WERI-Rb-1 (cell line): ENCODE measurements around the gene CHD5.

Experiments
- DNase-seq: peaks from one replicate; pipeline ENCODE4 v3.0.0-alpha.2; 2020
- H3K27ac ChIP-seq: fragments of 250-450 bp; sonication (Bioruptor Pico); 2 replicates; pipeline ENCODE4 v1.5.1; 2020; ENCODE audit warnings: mild to moderate bottlenecking, moderate library complexity
- H3K27me3 ChIP-seq: fragments of 250-450 bp; sonication (Bioruptor Pico); 2 replicates; pipeline ENCODE4 v1.5.1; 2021; ENCODE audit warnings: mild to moderate bottlenecking, low read depth, moderate library complexity; ENCODE audit not compliant: insufficient read depth, severe bottlenecking
- H3K36me3 ChIP-seq: fragments of 250-450 bp; sonication (Bioruptor Pico); 2 replicates; pipeline ENCODE4 v1.5.1; 2020; ENCODE audit warnings: mild to moderate bottlenecking, moderate library complexity
- H3K4me3 ChIP-seq: 2 replicates; pipeline ENCODE4 v1.5.1; 2011; ENCODE audit warnings: low read depth, mild to moderate bottlenecking, control low read depth, low read length
- H3K9me3 ChIP-seq: fragments of 250-450 bp; sonication (Bioruptor Pico); 2 replicates; pipeline ENCODE4 v1.5.1; 2021; ENCODE audit warnings: mild to moderate bottlenecking, moderate library complexity; ENCODE audit not compliant: severe bottlenecking
- TF ChIP-seq, protein P1 (sequence below): IDR thresholded peaks from 2 replicates; pipeline ENCODE4 v1.5.1; 2011; ENCODE audit warnings: low read depth, mild to moderate bottlenecking, control low read depth, inconsistent platforms, low read length

Gene CHD5

DNA sequence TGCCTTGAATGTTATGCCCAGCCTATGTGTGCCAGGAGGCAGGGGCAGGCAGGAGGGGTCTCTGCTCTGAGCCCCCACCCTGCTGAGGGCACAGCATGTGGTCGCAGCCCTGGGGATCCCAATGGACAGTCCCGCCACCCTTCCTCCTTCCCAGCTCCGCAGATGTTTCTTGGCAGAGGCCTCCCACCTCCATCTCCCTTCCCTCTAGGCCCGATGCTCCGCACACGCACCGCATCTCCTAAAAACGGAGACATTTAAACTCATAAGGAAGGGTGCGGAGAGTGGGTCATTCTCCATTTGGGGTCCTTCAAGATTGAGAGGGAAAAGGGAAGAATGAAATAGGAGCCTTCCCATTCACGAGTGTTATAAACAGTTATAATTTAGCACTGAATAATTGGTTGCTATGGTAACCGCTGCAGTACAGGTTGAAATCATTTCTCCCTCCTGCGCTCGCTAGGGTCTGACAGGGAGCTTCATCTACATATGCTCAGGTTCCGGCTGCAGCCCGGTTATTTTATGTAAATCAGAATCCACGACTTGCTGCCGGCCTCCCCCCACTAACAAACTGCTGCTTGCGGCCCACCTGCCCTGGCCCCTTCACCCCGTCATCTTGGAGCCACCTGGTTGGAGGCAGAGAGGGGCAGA, 16.0 kb downstream of the CHD5 start:
- TF ChIP-seq, protein P1, sequence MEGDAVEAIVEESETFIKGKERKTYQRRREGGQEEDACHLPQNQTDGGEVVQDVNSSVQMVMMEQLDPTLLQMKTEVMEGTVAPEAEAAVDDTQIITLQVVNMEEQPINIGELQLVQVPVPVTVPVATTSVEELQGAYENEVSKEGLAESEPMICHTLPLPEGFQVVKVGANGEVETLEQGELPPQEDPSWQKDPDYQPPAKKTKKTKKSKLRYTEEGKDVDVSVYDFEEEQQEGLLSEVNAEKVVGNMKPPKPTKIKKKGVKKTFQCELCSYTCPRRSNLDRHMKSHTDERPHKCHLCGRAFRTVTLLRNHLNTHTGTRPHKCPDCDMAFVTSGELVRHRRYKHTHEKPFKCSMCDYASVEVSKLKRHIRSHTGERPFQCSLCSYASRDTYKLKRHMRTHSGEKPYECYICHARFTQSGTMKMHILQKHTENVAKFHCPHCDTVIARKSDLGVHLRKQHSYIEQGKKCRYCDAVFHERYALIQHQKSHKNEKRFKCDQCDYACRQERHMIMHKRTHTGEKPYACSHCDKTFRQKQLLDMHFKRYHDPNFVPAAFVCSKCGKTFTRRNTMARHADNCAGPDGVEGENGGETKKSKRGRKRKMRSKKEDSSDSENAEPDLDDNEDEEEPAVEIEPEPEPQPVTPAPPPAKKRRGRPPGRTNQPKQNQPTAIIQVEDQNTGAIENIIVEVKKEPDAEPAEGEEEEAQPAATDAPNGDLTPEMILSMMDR, result no peak
- no peak for DNase-seq
- no peak overlapping the region for H3K4me3 ChIP-seq
- H3K27ac ChIP-seq, result no peak overlapping the region
- H3K36me3 ChIP-seq, result no peaks in the 10 kb centered on the region
- no peaks in the 10 kb centered on the region for H3K9me3 ChIP-seq
- no peaks in the 10 kb centered on the region for H3K27me3 ChIP-seq

DNA sequence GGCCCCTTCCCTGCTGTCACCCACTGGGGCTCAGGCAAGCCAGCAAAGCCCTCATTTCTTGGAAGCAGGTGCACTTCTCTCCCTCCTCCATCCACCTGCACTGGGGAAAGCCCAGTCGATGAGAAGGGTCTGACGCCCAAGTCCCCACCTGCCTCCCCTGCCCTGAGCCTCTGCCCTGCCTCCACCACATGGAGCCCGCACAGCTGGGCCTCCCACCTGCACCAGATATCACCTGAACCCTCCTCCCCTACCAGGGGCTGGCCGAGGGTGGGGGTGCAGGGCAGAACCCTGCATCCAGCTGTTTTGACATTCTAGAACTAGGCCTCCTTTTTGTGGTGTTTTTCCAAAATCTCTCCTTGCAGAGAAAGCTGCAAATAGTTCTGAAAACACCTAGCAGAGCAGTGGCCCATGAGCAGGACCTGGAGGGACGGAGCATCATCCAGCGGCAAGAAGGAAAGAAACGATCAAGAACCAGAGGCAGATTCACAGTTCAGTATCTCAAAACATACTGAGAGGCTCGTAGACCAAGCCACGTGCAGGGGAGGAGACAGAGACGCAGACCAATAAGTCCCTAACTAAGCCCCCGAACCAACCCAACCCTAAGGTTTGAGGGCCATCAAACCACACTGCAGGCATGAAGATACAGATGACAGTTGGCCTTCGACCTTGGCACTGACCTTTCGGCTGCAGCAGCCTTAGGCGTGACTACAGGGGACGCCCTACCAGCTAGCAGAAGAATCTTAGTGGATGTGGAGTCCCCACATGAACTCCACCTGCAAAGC, 16.7 kb downstream of the CHD5 start:
- no peak for DNase-seq
- Histone ChIP-seq H3K27ac (no peak overlapping the region), H3K4me3 (no peak overlapping the region), H3K27me3 (no peaks in the 10 kb centered on the region), H3K36me3 (no peaks in the 10 kb centered on the region), H3K9me3 (no peaks in the 10 kb centered on the region)
- TF ChIP-seq, protein P1, result no peak

DNA sequence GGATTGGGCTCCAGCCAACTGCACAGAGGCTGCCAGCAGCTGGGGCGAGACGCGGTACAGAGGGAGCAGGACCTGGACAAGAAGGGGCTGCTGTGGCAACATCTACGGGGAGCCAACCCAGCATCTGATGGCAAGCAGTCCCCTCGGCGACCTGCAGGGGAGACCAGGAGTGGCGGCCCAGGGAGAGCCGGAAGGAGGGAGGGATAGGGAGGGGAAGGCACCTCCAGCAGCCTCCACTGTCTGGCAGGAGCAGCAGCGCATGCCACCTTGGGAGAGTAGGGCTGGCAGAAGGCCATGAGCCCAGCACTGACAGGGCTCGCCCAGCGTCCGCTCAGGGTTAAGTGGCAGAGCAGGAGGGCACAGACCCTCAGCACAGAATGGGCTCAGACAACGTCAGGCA, 17.3 kb downstream of the CHD5 start:
- peak; percentile 50 for DNase-seq
- no peak overlapping the region for H3K4me3 ChIP-seq
- no peaks in the 10 kb centered on the region for H3K9me3 ChIP-seq
- H3K36me3 ChIP-seq, result no peaks in the 10 kb centered on the region
- TF ChIP-seq, protein P1, result peak; percentile 11; the same call in 1 of the 2 replicates
- no peak overlapping the region for H3K27ac ChIP-seq
- no peaks in the 10 kb centered on the region for H3K27me3 ChIP-seq

DNA sequence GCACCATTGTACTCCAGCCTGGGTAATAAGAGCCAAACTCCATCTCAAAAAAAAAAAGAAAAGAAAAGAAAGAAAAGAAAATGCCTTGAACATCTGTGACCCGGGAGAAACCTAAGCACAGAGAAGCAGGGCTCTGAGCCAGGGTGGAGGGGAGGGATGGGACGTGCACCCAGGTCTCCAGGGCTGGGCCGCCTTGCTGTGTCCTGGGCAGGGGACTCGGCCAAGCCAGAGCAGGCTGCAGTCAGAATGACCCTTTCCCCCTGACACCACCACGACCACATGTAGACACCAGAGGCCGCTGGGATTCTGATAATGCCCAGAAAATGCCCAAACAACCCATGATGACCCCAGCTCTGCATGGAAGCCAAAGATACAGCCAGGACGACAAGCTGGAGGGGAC, 17.8 kb downstream of the CHD5 start:
- no peak overlapping the region for H3K4me3 ChIP-seq
- TF ChIP-seq, protein P1, result no peak
- no peak overlapping the region for H3K27ac ChIP-seq
- H3K27me3 ChIP-seq, result no peaks in the 10 kb centered on the region
- H3K9me3 ChIP-seq, result no peaks in the 10 kb centered on the region
- H3K36me3 ChIP-seq, result no peaks in the 10 kb centered on the region
- no peak for DNase-seq

DNA sequence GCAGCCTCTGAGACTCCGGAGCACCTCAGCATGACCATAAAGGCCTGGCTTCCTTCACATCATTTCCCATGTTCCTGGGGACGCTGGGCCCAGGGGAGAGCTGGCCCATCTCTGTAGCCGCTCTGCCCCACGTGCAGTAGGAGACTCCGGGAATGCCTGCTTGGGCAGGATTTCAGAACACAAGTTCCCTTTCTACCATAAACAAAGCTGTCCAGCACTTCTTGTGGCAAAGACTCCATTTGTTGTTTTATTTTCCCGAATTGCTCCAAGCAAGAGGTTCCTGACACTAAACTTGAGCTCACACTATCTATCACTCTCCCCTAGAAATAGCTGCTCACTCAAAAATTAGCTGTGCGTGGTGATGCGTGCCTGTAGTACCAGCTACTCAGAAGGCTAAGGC, 21.9 kb downstream of the CHD5 start:
- no peaks in the 10 kb centered on the region for H3K36me3 ChIP-seq
- no peaks in the 10 kb centered on the region for H3K9me3 ChIP-seq
- H3K4me3 ChIP-seq, result no peak overlapping the region
- no peak for DNase-seq
- H3K27me3 ChIP-seq, result no peaks in the 10 kb centered on the region
- H3K27ac ChIP-seq, result no peak overlapping the region
- TF ChIP-seq, protein P1, result no peak
